OCI-LY7 (cell line): Measurements from ENCODE around the gene CMSS1. TPM values are rescaled to one million over a fixed set of nuclear protein-coding genes. Genes with fewer than 3 reads are reported as not detected.

ENCODE experiments used
- BruUV-seq: library from RNA; stranded (reverse); fragments of 400-500 nt; replicated peaks from 2 replicates; lab custom pipeline; 2021; lab: Mats Ljungman, UMichigan
- CTCF ChIA-PET: fragments of 300-600 bp; sonication (Branson Sonifier 250); formaldehyde crosslinking; loops from one replicate; lab custom pipeline; 2022; ENCODE audit warnings: antibody characterized with exemption; ENCODE audit not compliant: unreplicated experiment; lab: Charles Lee
- POLR2A ChIA-PET: fragments of 300-600 bp; sonication (Branson Sonifier 250); formaldehyde crosslinking; loops from one replicate; lab custom pipeline; 2022; ENCODE audit warnings: antibody characterized with exemption; lab: Charles Lee
- DNase-seq: peaks from one replicate; pipeline ENCODE4 v3.0.0-alpha.2; 2015; ENCODE audit warnings: low spot score
- H2AFZ ChIP-seq: fragments of 200-600 bp; sonication (generic), shearing (Covaris generic); 2 replicates; pipeline ENCODE4 v1.6.1; 2014; ENCODE audit warnings: mild to moderate bottlenecking, antibody characterized with exemption, low read length, moderate library complexity
- H3K27ac ChIP-seq: fragments of 200-600 bp; sonication (generic); 2 replicates; pipeline ENCODE4 v1.5.1; 2014; ENCODE audit warnings: mixed run types, low read depth, mild to moderate bottlenecking, moderate library complexity, low read length, inconsistent platforms; ENCODE audit not compliant: poor library complexity, severe bottlenecking
- H3K36me3 ChIP-seq: fragments of 200-600 bp; sonication (generic); 2 replicates; pipeline ENCODE4 v1.6.1; 2014; ENCODE audit warnings: mild to moderate bottlenecking, antibody characterized with exemption, low read length, moderate library complexity, mixed read lengths; ENCODE audit not compliant: insufficient read depth
- H3K4me1 ChIP-seq: fragments of 200-600 bp; sonication (generic); 2 replicates; pipeline ENCODE4 v1.5.1; 2014; ENCODE audit warnings: mild to moderate bottlenecking, low read length; ENCODE audit not compliant: insufficient read depth, poor library complexity, severe bottlenecking
- H3K4me2 ChIP-seq: fragments of 200-600 bp; sonication (generic); 2 replicates; pipeline ENCODE4 v1.6.1; 2014; ENCODE audit warnings: mild to moderate bottlenecking, low read length
- H3K4me3 ChIP-seq: fragments of 200-600 bp; sonication (generic); 2 replicates; pipeline ENCODE4 v1.5.1; 2014; ENCODE audit warnings: mild to moderate bottlenecking, low read depth, low read length; ENCODE audit not compliant: poor library complexity, severe bottlenecking
- H3K79me2 ChIP-seq: fragments of 200-600 bp; sonication (generic); 2 replicates; pipeline ENCODE4 v1.6.1; 2016; ENCODE audit warnings: low read depth, mild to moderate bottlenecking, low read length, moderate library complexity, mixed read lengths; ENCODE audit not compliant: insufficient read depth
- H3K9me2 ChIP-seq: fragments of 200-600 bp; sonication (generic); 2 replicates; pipeline ENCODE4 v1.6.1; 2016; ENCODE audit warnings: mild to moderate bottlenecking, low read length, mixed read lengths; ENCODE audit not compliant: insufficient read depth
- H3K9me3 ChIP-seq: fragments of 200-600 bp; sonication (generic); 2 replicates; pipeline ENCODE4 v1.6.1; 2014; ENCODE audit warnings: mild to moderate bottlenecking, mixed run types, low read length, mixed read lengths
- H4K20me1 ChIP-seq: fragments of 200-600 bp; sonication (generic); 2 replicates; pipeline ENCODE4 v1.6.1; 2014; ENCODE audit warnings: mild to moderate bottlenecking, antibody characterized with exemption, low read length, moderate library complexity, mixed read lengths; ENCODE audit not compliant: insufficient read depth
- CTCF ChIP-seq: fragments of 200-600 bp; sonication (generic); conservative IDR thresholded peaks from 2 replicates; pipeline ENCODE4 v1.5.1; 2014; ENCODE audit warnings: mild to moderate bottlenecking, antibody characterized with exemption, low read length, moderate library complexity, mixed read lengths
- EZH2phosphoT487 ChIP-seq: fragments of 200-600 bp; sonication (generic); IDR thresholded peaks from 2 replicates; pipeline ENCODE4 v1.6.1; 2018; ENCODE audit warnings: low read depth, borderline replicate concordance, mild to moderate bottlenecking, mixed run types, antibody characterized with exemption, low read length, moderate library complexity, mixed read lengths
- intact Hi-C: fragments of 100-400 bp; cut with micrococcal nuclease; formaldehyde crosslinking; loops from one replicate; pipeline ENCODE4 v1.10.0; 2022; ENCODE audit not compliant: unreplicated experiment
- total RNA-seq, 2 experiments: library from RNA; depleted of rRNA in 1 of 2; stranded (reverse); fragments of >200 nt in 1 of 2; shearing (Covaris generic) in 1 of 2; gene quantifications; 2 replicates each; pipeline ENCODE4 v1.2.3, GENCODE V29; 2014 to 2022

CMSS1 gene
- total RNA-seq, 2 experiments from 2014 or later, result 25.7 to 46.6 TPM

GRCh38 chr3:99799422-99799821 is 18.2 kb upstream of the CMSS1 start:
- Histone ChIP-seq H3K79me2 (no peaks in the 10 kb centered on the region), H3K9me2 (no peaks in the 10 kb centered on the region), H3K4me3 (no peak overlapping the region), H4K20me1 (no peaks in the 10 kb centered on the region), H3K4me1 (no peaks in the 10 kb centered on the region), H3K4me2 (no peak overlapping the region), H3K9me3 (0 out of 2 replicates have a peak, but pooled peaks cover 3% of the 10 kb centered on the region), H3K27ac (no peak overlapping the region), H3K36me3 (no peaks in the 10 kb centered on the region), H2AFZ (no peak overlapping the region)
- no peak for DNase-seq
- ChIA-PET CTCF (no interaction called here), POLR2A (interaction anchor here (0.6 kb wide), 1 partner anchor 136 kb away, joined by 3 read pairs; no protein-coding TSS in a partner anchor)
- no TSS peak for BruUV-seq
- intact Hi-C loops, result no loop called here
- TF ChIP-seq EZH2phosphoT487 (no peak), CTCF (no peak)

- DNase-seq, result no peak
- Histone ChIP-seq H4K20me1 (no peaks in the 10 kb centered on the region), H2AFZ (no peak overlapping the region), H3K79me2 (no peaks in the 10 kb centered on the region), H3K4me2 (no peak overlapping the region), H3K27ac (no peak overlapping the region), H3K9me2 (no peaks in the 10 kb centered on the region), H3K9me3 (peaks cover 22% of the 10 kb centered on the region; the same call in 1 of the 2 replicates), H3K36me3 (no peaks in the 10 kb centered on the region), H3K4me1 (no peaks in the 10 kb centered on the region), H3K4me3 (no peak overlapping the region)
- intact Hi-C loops, result no loop called here
- TF ChIP-seq EZH2phosphoT487, result no peak
- BruUV-seq, result no TSS peak
- ChIA-PET POLR2A (interaction anchor here (0.7 kb wide), 1 partner anchor 240 kb away, joined by 3 read pairs; no protein-coding TSS in a partner anchor), CTCF (no interaction called here)
Observed at GRCh38 chr3:99803297-99803696, 14.4 kb upstream of the CMSS1 start.

- DNase-seq, result no peak
- peaks cover 22% of the 10 kb centered on the region; the same call in 1 of the 2 replicates for H3K9me3 ChIP-seq
- H3K79me2 ChIP-seq, result no peaks in the 10 kb centered on the region
- TF ChIP-seq CTCF (no peak), EZH2phosphoT487 (no peak)
- H3K27ac ChIP-seq, result no peak overlapping the region
- H2AFZ ChIP-seq, result no peak overlapping the region
- H3K4me3 ChIP-seq, result no peak overlapping the region
- no TSS peak for BruUV-seq
- intact Hi-C loops, result no loop called here
- no peaks in the 10 kb centered on the region for H3K9me2 ChIP-seq
- CTCF ChIA-PET, result no interaction called here
- H3K4me2 ChIP-seq, result no peak overlapping the region
- POLR2A ChIA-PET, result interaction anchor here (1.2 kb wide), 1 partner anchor 9 kb away, joined by 4 read pairs; no protein-coding TSS in a partner anchor
- H3K4me1 ChIP-seq, result no peaks in the 10 kb centered on the region
- no peaks in the 10 kb centered on the region for H3K36me3 ChIP-seq
- no peaks in the 10 kb centered on the region for H4K20me1 ChIP-seq
Observed at GRCh38 chr3:99805160-99805559, 12.5 kb upstream of the CMSS1 start.
